HG02571 (cell line): ENCODE results near the gene COMMD7.
"Not testable (repeated sequence)": the region's sequence is repeated elsewhere in the genome, so short reads cannot be mapped to it uniquely, and the experiment has no call there.

Experiments used
- ATAC-seq: cut with Tn5 transposase; IDR thresholded peaks from one replicate; pipeline ENCODE4 v1.9.1; 2021; ENCODE audit warnings: mild to moderate bottlenecking, moderate library complexity; ENCODE audit not compliant: unreplicated experiment

The COMMD7 gene

DNA sequence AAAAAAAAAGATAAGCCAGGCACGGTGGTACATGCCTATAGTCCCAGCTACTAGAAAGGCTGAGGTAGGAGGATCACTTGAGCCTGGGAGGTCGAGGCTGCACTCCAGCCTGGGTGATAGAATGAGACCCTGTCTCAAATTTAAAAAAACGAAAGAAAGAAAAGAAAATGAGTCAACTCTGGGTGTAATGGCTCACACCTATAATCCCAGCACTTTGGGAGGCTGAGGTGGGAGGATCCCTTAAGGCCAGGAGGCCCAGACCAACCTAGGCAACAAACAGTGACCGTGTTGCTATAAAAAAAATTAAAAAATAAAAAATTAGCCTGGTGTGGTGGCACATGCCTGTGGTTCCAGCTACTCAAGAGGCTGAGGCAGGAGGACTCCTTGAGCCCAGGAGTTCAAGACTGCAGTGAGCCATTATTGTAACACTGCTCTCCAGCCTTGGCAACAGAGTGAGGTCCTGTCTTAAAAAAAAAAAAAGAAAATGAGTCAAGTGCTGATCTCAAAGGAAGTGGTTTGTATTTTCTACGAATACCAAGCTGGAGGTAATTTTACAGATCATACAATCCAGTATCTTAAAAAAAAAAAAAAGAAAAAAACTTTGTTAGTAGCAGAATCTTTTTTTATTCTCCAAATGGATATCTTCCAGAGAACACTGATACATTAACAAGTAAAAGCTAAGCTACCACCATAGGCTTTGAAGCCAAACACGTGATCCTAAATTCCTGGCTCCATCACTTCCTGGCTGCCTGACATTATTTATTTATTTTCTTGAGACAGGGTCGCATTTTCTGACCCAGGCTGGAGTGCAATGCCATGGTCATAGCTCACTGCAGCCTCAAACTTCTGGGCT, 5.7 kb downstream of the COMMD7 start:
- ATAC-seq, result no peak

DNA sequence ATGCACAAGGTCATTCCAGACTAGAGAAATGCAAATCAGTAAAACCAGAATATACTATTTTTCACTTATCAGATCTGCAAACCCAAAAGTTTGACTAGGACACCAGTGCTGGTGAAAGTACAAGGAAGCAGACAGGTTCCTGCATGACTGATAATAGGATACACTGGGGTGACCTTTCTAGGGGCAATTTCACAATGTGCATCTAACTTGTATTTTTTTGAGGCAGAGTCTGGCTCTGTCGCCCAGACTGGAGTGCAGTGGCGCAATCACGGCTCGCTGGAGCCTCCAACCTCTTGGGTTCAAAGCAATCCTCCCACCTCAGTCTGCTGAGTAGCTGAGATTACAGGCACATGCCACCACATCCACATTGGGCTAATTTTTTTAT, 11.4 kb downstream of the COMMD7 start:
- no peak for ATAC-seq

DNA sequence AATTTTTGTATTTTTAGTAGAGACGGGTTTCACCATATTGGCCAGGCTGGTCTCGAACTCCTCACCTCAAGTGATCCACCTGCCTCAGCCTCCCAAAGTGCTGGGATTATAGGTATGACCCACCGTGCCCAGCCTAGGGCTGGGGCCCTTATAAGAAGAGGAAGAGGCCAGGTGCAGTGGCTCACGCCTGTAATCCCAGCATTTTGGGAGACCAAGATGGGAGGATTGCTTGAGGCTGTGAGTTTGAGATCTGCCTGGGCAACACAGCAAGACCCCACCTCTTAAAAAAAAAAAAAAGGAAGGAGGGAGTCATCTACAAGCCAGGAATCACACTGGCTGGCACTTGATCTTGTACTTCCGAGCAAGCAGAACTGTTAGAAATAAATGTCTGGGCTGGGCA, 13.9 kb downstream of the COMMD7 start:
- ATAC-seq, result not testable (repeated sequence)

DNA sequence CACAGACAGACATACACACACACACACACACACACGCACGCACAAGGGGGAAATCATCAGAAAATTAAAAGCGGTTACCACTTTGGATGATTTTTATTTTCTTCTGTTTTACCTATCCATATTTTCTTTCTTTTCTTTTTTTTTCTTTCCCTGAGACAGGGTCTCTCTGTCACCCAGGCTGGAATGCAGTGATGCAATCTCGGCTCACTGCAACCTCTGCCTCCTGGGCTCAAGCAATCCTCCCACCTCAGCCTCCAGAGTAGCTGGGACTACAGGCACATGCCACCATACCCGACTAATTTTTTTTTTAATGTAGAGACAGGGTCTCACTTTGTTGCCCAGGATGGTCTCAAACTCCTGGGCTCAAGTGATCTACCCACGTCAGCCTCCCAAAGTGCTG, 14.8 kb downstream of the COMMD7 start:
- ATAC-seq, result not testable (repeated sequence)

- ATAC-seq, result no peak
These were observed 15.6 kb downstream of the COMMD7 start for GRCh38 chr20:32727683-32728082.

- ATAC-seq, result no peak
These were observed 24.4 kb downstream of the COMMD7 start for GRCh38 chr20:32718749-32719348.

DNA sequence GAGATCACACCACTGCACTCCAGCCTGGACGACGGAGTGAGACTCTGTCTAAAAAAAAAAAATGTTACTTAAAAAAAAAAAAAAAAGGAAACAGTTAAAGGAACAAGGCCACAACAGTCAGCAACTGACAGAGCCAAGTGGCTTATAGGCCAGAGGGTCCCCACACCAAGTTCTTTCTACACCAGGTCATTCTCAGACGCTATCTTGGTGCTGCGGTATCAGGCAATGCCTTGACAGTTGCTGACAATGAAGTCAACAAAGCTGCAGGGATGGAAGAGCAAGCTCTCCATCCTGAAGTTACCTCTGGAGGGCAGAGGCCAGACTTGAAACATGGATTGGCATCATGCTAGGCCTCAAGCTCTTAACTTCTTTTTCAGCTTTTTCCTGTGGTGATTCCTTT, 31.9 kb downstream of the COMMD7 start:
- no peak for ATAC-seq

GRCh38 chr20:32709632-32710121, 33.6 kb downstream of the COMMD7 start:
- ATAC-seq, result no peak

- ATAC-seq, result not testable (repeated sequence)
These were observed 34.1 kb downstream of the COMMD7 start for GRCh38 chr20:32709029-32709631.

DNA sequence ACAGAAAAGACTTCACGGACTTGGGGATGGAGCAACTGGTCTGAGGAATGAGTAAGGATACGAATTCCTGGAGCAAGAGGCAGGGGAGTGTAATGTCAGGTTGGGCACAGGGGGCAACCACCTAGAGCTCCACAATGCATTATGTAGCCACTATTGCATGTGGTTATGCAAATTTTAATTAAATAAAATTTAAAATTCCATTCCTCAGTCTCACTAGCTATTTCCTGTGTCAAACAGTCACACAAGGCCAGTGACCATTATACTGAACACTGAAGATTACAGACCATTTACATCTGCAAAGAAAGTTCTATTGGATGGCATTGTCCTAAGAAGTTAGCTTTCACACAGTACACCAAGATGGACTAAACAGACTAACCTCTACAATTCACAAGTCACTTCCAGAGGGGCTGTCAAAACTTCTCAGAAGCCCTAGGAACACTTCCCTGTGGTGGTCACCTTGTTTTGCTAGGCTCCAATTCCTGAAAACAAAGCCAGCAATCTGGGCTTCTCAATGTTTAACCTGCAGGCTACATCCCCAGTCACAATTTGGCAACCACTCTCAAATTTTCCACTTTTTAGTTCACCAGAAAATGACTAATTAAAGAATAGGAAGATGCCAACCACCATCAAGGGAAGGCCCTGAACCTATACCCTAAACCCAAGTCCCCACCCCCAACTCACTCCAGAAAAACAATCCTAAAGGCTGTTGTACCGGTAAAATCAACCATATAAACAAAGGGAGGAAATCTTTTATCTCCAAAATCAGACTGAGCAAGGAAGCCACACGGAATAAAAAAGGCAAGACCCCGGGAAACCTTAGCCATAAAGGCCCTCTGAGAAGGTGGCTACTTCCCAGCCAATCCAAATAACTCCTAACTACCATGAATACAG, 35.3 kb downstream of the COMMD7 start:
- ATAC-seq, result no peak

DNA sequence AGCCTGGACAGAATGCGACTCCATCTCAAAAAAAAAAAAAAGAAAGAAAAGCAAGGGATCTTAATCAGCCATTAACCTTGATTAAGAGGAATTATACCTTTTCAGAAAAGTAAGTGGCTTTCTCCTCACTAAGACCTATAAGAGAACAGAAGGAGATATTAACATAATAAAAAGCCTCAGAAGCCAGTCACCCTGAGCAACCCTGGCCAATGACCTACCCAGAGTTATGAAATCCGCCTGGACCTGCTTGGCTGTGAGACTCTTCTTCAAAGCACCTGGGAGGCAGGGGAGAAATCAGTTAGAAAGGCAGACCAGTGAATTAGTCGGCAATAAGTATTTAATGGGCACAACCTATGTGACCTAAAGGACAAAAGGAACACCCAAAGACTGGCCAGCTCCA, 36.8 kb downstream of the COMMD7 start:
- ATAC-seq, result no peak

GRCh38 chr20:32702706-32703425, 40.4 kb downstream of the COMMD7 start:
- no peak for ATAC-seq

DNA sequence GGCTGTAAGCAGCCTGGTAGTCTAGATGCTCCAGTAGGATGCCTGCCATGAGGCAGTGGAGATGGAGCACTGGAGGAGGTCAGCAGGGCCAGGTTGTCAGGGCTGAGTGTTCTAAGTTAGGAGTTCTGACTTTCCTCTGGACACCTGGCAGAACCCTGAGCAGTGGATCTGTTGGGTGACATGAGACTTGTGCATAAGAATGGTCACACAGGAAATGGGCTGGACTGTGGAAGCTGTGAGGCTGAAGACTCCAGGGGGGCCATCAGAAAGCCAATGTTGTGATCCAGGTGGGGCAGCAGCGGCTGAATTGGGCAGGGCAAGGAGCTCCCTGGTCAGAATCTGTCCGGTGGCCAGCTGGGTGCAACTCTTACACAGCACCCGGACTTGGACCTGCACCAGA, 45.7 kb downstream of the COMMD7 start:
- no peak for ATAC-seq

DNA sequence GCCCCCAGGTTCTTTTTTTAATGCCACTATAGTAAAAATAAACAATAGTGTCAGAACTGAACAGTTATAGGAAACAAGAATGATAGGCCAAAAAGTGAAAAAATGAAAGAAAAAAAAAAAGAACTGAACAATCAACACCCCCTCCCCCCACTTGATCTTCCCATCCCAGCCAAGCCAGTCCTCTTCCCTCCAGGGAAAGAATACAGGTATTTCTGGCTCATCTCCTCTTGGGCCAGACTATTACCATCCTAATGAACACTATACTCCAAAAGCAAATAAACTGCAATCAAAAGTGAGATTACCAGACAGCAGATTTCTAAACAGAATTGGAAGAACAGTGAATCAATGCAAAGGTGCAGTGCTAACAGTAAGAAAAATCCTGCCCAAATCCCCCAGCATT, 48.2 kb downstream of the COMMD7 start:
- ATAC-seq, result no peak

DNA sequence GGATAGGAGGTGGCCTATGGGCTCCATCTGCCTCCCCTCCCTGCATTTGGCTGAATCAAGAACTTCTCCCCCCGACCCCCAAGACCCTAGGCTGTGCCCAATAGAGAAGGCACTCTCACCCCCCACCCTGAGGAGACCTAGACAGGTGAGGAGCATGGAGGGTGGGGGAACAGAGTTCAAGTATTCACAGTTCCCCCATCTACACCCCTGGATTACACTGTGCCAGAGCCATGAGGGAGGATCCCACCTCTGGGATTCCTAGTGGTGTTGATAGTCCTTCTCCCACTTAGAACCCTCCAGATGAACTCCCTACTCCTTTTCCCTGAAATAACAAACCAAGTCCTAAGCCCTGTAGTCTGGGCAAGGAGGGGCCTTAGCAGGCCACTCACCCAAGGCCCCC, 54.3 kb downstream of the COMMD7 start:
- ATAC-seq, result not testable (repeated sequence)

DNA sequence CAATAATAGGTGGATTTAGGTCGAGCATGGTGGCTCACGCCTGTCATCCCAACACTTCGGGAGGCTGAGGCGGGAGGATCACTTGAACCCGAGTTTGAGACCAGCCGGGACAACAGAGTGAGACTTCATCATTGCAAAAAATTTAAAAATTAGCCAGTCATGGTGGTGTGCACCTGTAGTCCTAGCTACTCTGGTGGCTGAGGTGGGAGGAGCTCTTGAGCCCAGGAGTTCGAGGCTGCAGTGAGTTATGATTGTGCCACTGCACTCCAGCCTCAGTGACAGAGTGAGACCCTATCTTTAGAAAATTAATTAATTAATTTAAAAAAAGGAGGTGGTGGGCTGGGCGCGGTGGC, 56.1 kb downstream of the COMMD7 start:
- no peak for ATAC-seq

- no peak for ATAC-seq
These were observed 56.6 kb downstream of the COMMD7 start for GRCh38 chr20:32686530-32687179.

GRCh38 chr20:32685541-32686529, 57.4 kb downstream of the COMMD7 start:
- ATAC-seq, result no peak

DNA sequence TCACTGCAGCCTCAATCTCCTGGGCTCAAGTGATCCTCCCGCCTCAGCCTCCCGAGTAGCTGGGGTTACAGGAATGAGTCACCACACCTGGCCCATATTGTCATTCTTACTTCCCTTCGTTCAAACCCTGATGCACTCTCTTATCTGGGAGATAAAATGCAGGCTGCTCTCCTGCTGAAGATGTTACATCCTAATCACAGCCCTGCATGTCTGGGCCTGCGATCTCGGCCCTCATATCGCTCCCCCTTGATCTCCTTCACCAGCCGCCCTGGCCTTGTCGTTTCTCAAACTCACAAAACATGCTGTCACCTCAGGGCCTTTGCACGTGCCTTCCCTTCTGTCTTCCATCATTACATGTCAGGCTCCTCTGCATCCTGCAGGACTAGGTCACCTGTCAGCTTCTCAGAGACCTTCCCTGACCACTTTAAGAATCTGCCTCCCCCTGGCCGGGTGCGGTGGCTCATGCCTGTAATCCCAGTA, 60.7 kb downstream of the COMMD7 start:
- ATAC-seq, result no peak
